DOHH2 (cell line): ENCODE measurements around the gene GOLGA6L10.

ENCODE experiments used
- H3F3A ChIP-seq: fragments of 200-600 bp; sonication (generic), shearing (Covaris generic); 2 replicates; pipeline ENCODE4 v1.6.0; 2016; ENCODE audit warnings: antibody characterized with exemption, mild to moderate bottlenecking; ENCODE audit not compliant: control insufficient read depth, insufficient read depth
- H3K27ac ChIP-seq: fragments of 200-600 bp; sonication (generic); 2 replicates; pipeline ENCODE4 v1.5.1; 2014; ENCODE audit warnings: low read depth, mild to moderate bottlenecking, low read length, moderate library complexity
- H3K27me3 ChIP-seq: fragments of 200-600 bp; sonication (generic); 2 replicates; pipeline ENCODE4 v1.6.1; 2014; ENCODE audit warnings: mild to moderate bottlenecking, low read length, mixed read lengths; ENCODE audit not compliant: control insufficient read depth
- H3K36me3 ChIP-seq: fragments of 200-600 bp; sonication (generic); 2 replicates; pipeline ENCODE4 v1.6.1; 2014; ENCODE audit warnings: mild to moderate bottlenecking, low read length, moderate library complexity, mixed read lengths; ENCODE audit not compliant: control insufficient read depth
- H3K4me1 ChIP-seq: fragments of 200-600 bp; sonication (generic); 2 replicates; pipeline ENCODE4 v1.6.1; 2014; ENCODE audit warnings: mild to moderate bottlenecking, low read length, mixed read lengths; ENCODE audit not compliant: control insufficient read depth
- H3K4me2 ChIP-seq: fragments of 200-600 bp; sonication (generic); 2 replicates; pipeline ENCODE4 v1.6.0; 2014; ENCODE audit warnings: mild to moderate bottlenecking, low read length, moderate library complexity
- H3K4me3 ChIP-seq: fragments of 200-600 bp; sonication (generic); 2 replicates; pipeline ENCODE4 v1.5.1; 2014; ENCODE audit warnings: mild to moderate bottlenecking, low read length, mixed read lengths
- H3K79me2 ChIP-seq: fragments of 200-600 bp; sonication (generic); 2 replicates; pipeline ENCODE4 v1.6.1; 2014; ENCODE audit warnings: mild to moderate bottlenecking, low read length, mixed read lengths; ENCODE audit not compliant: control insufficient read depth
- H3K9me2 ChIP-seq: fragments of 200-600 bp; sonication (generic); replicated peaks from 2 replicates; pipeline ENCODE4 v1.6.1; 2014; ENCODE audit warnings: mild to moderate bottlenecking, low read length, mixed read lengths; ENCODE audit not compliant: control insufficient read depth
- H3K9me3 ChIP-seq: fragments of 200-600 bp; sonication (generic); 2 replicates; pipeline ENCODE4 v1.6.1; 2014; ENCODE audit warnings: antibody characterized with exemption, low read length, mixed read lengths; ENCODE audit not compliant: control insufficient read depth, insufficient read depth
- H4K20me1 ChIP-seq: fragments of 200-600 bp; sonication (generic); 2 replicates; pipeline ENCODE4 v1.6.0; 2014; ENCODE audit warnings: low read depth, mild to moderate bottlenecking, antibody characterized with exemption, low read length, moderate library complexity; ENCODE audit not compliant: control insufficient read depth, insufficient read depth
- CTCF ChIP-seq: fragments of 200-600 bp; sonication (generic); IDR thresholded peaks from one replicate; pipeline ENCODE4 v1.5.1; 2014; ENCODE audit warnings: antibody characterized with exemption, mild to moderate bottlenecking, low read depth, low read length; ENCODE audit not compliant: poor library complexity, severe bottlenecking
- EZH2phosphoT487 ChIP-seq: fragments of 200-600 bp; sonication (generic); IDR thresholded peaks from 2 replicates; pipeline ENCODE4 v1.6.1; 2017; ENCODE audit warnings: borderline replicate concordance, mild to moderate bottlenecking, antibody characterized with exemption, low read length, moderate library complexity, mixed read lengths

GOLGA6L10 gene

GRCh38 chr15:82304778-82305090 is 44.5 kb downstream of the GOLGA6L10 start:
- Histone ChIP-seq H3K36me3 (no peaks in the 10 kb centered on the region), H3K27me3 (peaks cover 2% of the 10 kb centered on the region; the same call in 1 of the 2 replicates), H3K4me2 (no peak overlapping the region), H4K20me1 (no peaks in the 10 kb centered on the region), H3K9me2 (no peaks in the 10 kb centered on the region), H3F3A (no peaks in the 10 kb centered on the region), H3K9me3 (no peaks in the 10 kb centered on the region), H3K4me3 (no peak overlapping the region), H3K27ac (no peak overlapping the region), H3K4me1 (no peaks in the 10 kb centered on the region), H3K79me2 (no peaks in the 10 kb centered on the region)
- TF ChIP-seq CTCF (no peak), EZH2phosphoT487 (no peak)

GRCh38 chr15:82303956-82304777 is 45.1 kb downstream of the GOLGA6L10 start:
- H4K20me1 ChIP-seq: no peaks in the 10 kb centered on the region
- H3K4me2 ChIP-seq: no peak overlapping the region
- no peak overlapping the region for H3K4me3 ChIP-seq
- H3K36me3 ChIP-seq: no peaks in the 10 kb centered on the region
- H3K9me2 ChIP-seq: no peaks in the 10 kb centered on the region
- no peaks in the 10 kb centered on the region for H3K4me1 ChIP-seq
- no peak overlapping the region for H3K27ac ChIP-seq
- H3K79me2 ChIP-seq: no peaks in the 10 kb centered on the region
- peaks cover 2% of the 10 kb centered on the region; the same call in 1 of the 2 replicates for H3K27me3 ChIP-seq
- H3F3A ChIP-seq: no peaks in the 10 kb centered on the region
- no peaks in the 10 kb centered on the region for H3K9me3 ChIP-seq
- TF ChIP-seq CTCF (no peak), EZH2phosphoT487 (no peak)

- Histone ChIP-seq H3K4me2 (no peak overlapping the region), H3K9me2 (no peaks in the 10 kb centered on the region), H3K79me2 (no peaks in the 10 kb centered on the region), H3K4me3 (no peak overlapping the region), H3K27ac (no peak overlapping the region), H4K20me1 (no peaks in the 10 kb centered on the region), H3K4me1 (no peaks in the 10 kb centered on the region), H3F3A (no peaks in the 10 kb centered on the region), H3K27me3 (no peaks in the 10 kb centered on the region), H3K36me3 (no peaks in the 10 kb centered on the region), H3K9me3 (no peaks in the 10 kb centered on the region)
- TF ChIP-seq EZH2phosphoT487 (no peak), CTCF (no peak)
These were observed 47.8 kb downstream of the GOLGA6L10 start for GRCh38 chr15:82301296-82302016.
